ENCODE results near the gene NEU1.
"Not testable (repeated sequence)": the region's sequence is repeated elsewhere in the genome, so short reads cannot be mapped to it uniquely, and the experiment has no call there.

NEU1 gene

DNA sequence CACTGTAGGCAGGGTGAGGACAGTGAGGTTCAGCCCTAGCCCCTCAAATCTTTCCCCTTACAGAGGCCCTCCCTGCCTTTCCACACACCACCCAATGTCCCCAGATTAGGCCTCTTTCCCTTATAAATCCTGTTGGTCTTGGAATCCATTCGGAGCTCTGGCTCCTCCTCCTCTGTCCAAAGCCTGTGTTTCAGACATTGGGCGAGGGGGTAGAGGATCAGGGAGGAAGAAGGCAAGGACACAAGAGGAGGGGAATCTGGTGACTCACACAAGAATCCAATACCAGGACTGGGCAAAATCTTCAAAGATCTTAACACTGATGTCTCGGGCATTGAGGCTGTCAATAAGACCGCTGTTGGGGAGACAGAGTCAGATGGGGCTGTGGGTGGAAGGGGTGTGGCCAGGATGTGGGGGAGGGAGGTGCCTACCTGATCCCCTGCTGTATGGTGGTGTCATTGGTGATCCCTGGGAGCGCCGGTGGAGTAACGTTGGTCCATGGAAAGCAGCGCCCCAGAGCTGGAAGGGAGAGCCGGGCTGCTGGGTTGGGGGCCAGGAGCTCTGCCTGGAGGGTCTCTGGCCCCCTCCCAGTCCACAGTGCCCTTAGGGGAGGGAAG is 8.5 kb upstream of the NEU1 start:
- no peak for DNase-seq

DNA sequence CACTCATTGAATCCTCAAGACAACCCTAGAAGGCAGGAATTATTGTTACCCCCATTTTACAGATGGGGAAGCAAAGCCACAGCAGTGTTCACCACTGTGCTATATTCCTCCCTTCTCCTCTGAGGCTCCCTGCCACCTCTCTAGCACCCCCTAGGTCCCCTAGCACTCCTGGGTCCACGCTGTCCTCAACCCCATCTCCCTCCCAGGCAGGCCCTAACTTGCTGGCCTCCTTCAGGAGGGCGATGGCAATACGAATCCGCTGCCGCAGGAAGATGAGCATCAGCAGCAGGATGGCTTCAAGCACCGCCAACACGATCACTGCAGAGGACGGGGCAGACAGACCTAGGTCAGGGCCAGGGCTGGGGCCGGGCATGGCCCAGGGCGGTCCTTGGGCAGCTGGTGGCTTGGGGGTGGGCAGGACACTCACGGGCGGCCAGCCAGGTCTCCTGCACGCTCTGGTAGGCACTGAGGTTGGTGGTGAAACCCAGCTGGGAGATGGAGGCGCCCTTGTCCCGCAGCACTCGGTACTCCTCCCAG is 7.8 kb upstream of the NEU1 start:
- DNase-seq: no peak

DNA sequence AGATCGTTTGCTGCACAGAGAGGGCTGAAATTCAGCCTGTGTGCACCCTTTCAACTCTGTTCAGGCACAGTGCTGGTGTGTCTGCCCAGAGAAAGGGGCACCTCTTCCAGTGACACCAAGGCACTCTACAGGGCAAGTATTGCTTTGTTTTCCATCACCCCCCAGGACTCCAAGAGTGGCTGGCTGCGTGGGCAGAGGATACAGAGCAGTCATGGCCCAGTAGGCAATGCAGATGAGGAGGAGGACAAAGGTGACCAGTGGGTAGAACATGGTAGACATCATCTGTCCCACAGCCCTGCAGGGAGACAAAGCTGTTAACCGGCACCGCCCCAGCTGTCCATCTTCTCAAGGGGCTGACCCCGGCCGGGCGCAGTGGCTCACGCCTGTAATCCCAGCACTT is 6.7 kb upstream of the NEU1 start:
- no peak for DNase-seq

DNA sequence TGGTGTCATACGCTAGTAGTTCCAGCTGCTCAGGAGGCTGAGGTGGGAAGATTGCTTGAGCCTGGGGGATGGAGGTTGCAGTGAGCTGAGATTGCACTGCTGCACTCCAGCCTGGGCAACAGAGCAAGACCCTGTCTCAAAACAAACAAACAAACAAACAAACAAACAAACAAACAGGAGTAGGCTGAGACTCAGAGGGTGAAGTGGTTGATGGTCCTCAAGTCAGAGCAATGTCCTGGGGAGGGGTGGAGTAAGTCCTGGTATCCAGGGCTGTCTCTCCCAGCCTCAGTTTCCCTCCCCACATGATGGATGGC is 6.0 kb upstream of the NEU1 start:
- DNase-seq: not testable (repeated sequence)

DNA sequence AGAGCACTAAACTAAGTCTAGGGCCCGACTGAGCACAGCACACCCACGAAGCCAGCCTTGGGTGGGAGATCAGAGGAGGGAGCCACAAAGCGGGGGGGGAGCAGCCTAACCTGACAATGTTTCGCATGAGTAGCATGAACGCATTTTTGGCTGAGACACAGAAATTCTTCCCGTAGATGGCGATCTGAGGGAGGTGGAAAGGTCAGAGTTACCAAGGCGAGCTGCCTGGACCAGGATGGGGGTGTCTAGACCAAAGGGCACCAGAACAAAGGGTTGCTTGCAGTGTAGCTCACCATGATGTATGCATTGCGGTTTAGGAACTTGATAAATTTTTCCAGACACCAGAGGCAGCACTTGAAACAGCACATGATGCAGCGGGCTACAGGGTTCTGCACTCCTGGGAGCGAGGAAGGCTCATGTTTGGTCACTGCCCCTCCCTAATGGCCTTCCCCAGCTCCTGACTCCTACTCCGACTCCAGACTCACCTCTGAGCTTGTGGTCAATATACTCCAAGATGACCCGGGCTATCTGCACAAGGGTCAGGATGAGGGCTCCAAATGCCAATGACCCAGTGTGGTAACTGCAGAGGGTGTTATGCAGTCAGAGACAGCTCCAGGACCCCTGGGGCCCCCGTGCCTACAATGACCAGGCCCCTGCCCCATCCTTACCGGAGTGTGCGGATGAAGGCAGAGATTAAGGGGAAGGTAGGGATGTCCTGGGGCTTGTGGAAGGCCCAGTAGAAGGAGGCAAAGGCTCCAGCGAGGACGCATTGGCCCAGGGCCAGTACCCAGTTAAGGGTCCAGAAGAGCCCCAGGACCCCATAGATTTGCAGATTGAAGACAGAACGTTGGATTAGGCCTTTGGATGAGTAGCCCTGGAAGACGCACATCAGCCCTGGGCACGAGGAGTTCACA is 2.8 kb upstream of the NEU1 start:
- DNase-seq: no peak

DNA sequence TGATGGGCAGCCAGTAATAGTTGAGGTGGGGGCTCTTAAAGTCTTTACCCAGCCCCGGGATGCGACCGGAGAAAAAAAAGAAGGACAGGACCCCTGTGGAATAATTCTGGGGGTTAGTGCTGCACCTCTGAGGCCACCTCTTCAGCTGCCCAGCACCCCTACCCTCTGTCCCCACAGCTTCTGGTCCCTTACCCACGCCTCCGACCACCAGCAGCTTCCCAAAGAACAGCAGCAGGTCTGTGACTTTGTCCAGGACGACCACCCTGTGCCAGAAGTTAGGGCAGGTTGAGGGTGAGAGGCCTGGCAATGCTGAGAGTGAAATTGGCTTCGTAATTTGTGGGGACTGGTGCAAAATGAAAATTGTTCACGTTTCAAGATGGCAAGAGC is 2.2 kb upstream of the NEU1 start:
- DNase-seq: no peak

DNA sequence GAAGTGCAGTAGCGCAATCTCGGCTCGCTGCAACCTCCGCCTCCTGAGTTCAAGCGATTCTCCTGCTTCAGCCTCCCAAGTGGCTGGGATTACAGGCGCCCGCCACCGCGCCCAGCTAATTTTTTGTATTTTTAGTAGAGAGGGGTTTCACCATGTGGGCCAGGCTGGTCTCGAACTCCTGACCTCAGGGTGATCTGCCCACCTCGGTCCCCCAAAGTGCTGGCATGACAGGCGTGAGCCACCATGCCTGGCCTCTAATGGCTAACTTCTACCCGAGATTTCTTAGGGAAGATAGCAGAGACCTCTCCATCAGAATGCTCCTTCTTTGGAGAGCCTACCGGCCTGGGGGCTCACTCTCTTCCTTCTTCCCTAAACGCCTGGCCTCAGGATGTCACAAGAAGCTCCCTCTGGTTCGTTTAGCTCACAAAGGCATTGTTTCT is 1.5 kb upstream of the NEU1 start:
- DNase-seq: not testable (repeated sequence)

DNA sequence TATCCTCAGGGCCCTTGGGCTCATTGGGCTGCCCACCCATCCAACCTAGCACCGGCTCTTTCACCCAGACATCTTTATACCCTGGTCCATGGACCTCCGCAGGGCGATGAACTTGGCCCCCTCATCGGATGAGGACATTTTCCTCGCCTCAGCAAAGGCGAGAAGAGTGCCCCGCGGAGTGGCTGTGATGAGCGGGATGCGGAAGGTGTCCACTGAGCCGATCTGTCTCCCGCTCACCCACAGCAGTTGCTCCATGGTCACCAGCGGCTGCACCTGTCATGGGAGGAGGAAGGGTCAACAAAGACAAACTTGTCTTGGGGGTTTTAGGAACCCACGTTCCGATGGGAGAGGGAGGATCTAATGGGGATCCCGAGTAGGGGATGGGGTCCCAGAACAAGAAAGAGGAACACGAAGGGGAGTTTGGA is 690 bp downstream of the NEU1 start:
- no peak for DNase-seq

DNA sequence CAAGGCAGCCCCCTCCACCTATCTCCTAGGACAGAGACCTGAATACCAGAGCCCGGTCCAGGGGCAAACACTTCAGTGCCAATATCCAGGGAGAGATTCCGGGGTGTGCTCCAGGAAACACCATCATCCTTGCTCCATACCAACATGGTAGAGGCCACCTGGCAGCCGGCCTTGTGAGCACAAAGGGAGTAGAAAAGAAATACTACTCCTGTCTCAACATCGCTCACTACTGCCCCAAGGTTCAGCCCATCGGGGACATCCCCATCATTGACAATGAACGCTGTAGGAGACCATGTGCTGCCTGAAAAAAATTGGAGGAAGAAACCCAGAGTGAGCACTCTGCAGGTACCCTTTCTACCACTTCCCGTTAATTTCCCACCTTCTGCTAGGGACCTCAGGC is 1.5 kb downstream of the NEU1 start:
- no peak for DNase-seq

DNA sequence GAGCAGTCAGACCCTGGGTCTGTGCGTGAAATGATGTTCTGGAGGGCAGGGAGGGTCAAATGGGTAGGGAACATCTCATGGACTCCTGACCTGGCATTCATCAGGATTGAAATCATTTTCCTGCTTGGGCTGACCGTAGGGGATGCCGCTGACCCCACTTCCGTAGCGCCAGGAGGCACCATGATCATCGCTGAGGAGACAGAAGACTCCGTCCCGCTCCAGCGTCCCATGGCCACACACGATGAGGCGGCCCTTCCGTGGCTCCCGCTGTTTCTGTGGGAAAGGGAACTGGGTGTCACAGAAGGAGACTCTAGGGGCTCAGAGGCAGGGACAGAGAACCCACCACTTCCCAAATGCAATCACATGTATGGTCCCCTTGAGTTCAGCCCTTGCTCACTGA is 2.3 kb downstream of the NEU1 start:
- no peak for DNase-seq

DNA sequence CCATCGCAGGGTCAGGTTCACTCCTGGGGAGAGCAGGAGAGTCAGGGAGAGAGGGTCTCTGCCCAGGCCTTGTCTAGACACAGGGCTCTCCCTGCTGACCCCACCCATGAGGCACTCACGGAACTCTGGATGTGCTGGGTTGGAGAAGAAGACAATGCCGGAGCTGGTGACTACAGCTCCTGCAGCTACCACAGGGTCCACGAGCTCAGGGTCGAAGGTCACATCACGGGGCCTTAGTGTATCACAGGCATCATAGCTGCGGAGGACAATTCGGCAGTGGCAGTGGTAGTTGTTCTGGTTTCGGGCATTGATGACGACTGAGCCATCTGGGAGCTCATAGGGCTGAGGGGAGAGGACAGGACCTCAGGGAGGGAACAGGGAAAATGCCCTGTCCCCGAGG is 2.7 kb downstream of the NEU1 start:
- no peak for DNase-seq

DNA sequence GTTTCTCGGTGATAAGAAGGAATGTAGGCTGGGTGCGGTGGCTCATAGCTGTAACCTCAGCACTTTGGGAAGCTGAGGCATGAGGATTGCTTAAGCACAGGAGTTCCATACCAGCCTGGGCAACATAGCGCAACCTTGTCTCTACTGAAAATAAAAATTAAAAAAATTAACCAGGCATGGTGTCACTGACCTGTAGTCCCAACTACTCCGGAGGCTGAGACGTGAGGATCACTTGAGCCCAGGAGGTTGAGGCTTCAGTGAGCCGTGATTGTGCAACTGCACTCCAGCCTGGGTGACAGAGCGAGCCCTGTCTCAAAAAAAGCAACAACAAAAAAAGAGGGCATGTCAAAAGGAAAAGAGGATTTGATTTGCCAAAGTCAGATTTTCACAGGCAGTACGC is 3.9 kb downstream of the NEU1 start:
- no peak for DNase-seq

DNA sequence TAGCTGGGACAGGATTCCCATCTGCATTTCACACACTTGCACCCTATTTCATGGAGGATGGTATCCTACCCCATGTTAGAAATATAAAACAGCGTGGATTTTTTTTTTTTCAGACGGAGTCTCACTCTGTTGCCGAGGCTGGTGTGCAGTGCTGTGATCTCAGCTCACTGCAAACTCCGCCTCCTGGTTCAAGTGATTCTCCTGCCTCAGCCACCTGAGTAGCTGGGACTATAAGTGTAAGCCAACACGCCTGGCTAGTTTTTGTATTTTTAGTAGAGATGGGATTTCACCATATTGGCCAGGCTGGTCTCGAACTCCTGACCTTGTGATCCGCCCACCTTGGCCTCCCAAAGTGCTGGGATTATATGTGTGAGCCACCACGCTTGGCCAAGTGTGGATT is 4.8 kb downstream of the NEU1 start:
- not testable (repeated sequence) for DNase-seq

DNA sequence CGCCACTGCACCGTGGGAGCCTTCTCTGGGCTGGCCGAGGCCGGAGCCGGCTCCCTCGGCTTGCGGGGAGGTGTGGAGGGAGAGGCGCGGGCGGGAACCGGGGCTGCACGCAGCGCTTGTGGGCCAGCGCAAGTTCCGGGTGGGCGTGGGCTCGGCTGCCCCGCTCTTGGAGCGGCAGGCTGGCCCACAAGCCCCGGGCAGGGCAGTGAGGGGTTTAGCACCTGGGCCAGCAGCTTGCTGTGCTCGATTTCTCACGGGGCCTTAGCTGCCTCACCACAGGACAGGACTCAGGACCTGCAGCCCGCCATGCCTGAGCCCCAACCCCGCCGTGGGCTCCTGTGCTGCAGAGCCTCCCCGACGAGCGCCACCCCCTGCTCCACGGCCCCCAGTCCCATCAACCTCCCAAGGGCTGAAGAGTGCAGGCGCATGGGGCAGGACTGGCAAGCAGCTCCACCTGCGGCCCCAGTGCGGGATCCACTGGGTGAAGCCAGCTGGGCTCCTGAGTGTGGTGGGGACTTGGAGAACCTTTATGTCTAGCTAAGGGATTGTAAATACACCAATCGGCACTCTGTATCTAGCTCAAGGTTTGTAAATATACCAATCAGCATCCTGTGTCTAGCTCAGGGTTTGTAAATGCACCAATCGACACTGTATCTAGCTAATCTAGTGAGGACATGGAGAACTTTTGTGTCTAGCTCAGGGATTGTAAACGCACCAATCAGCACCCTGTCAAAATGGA is 10.5 kb downstream of the NEU1 start:
- not testable (repeated sequence) for DNase-seq

DNA sequence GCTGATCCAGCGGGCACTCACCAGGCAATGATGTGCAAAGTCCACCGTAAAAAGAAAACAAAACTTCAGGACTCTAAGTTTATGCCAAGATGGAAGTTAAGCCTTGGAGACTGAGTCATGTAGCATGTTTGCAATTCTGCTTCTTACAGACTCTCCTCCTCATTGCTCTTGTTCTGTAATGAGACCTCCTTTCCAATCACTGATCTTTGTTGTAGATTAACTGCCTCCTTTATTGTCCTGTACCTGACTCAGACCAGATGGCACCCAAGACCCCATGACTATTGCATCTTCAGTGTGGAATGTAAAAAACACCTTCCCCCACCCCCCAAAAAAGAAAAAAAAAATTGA is 11.2 kb downstream of the NEU1 start:
- DNase-seq: no peak

DNA sequence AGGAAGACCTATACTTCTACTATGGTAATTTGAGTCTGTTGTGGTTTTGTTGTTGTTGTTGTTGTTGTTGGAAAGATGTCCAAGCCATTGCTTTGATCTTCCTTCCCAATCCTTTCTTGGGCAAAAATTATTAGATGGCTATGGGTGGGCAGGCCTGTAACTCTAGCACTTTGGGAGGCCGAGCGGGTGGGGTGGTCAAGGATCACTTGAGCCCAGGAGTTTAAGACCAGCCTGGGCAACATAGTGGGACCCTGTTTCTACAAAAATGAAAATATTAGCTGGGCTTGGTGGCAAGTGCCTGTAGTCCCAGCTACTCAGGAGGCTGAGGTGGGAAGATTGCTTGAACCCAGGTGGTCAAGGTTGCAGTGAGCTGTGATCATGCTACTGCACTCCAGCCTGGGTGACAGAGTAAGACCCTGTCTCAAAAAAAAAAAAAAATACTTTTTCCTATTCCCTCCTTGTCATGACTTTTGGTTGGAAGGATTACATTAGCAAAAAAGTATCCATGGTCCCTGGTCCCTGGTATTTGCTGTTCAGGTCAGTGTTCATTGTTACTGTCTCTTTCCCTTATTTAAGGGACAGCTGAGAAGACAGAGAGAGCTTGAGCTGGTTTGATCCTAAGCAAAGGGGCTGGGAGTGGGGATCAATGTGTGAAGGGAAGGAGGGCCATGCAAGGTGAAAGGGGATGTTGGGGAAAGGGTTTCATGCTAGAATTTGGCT is 11.7 kb downstream of the NEU1 start:
- no peak for DNase-seq

DNA sequence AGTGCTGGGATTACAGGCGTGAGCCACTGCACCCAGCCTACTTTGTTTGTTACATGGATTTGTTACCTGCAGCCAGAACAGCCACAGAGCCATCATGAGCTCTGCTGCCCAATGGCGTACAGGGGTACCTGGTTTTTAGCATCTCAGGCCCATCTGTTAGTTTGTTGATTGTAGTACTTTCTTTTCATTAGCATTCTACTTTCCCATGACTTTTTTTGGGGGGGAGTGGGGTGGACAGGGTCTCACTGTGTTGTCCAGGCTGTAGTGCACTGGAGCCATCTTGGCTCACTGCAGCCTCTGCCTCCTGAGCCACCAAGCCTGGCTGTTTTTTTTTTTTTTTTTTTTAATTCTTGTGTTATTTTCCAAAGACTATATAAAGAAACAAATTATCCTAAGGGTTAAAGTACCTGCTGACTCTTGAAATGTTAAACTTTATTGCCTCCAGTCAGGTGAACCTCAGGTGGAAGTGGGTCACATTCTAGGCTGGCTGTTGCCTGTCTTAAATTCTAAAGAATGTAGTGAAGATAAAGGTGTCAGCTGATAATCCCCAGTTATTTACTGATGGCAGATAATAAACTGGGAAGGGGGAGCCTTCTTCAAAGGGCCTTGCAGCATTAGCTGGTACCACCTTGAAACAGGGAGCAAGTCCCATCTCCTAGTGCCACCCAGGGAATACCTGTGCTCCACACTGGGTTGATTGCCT is 15.2 kb downstream of the NEU1 start:
- DNase-seq: no peak

DNA sequence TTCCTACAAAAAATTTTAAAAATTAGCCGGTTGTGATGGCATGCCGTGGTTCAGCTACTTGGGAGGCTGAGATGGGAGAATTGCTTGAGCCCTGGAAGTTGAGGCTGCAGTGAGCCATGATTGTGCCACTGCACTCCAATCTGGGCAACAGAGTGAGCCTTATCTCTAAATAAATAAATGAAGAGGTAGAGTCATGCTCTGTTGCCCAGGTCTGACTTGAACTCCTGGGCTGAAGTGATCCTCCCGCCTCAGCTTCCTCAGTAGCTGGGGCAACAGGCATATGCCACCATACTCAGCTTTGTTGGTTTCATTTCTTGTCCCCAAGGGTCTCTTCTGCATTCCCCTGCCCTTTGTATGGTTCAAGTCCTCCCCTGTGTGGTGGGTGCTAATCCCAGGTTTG is 18.1 kb downstream of the NEU1 start:
- DNase-seq: no peak

DNA sequence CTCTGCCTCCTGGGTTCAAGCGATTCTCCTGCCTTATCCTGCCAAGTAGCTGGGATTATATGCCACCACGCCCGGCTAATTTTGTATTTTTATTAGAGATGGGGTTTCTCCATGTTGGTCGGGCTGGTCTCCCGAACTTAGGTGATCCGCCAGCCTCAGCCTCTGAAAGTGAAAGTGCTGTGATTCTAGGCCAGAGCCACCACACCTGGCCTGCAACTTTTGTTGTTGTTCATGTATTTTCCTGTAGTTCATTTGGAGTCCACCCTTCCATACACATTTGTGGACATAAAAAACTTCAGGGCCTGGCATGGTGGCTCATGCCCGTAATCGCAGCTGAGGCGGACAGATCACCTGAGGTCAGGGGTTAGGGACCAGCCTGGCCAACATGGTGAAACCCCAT is 20.6 kb downstream of the NEU1 start:
- DNase-seq: no peak

DNA sequence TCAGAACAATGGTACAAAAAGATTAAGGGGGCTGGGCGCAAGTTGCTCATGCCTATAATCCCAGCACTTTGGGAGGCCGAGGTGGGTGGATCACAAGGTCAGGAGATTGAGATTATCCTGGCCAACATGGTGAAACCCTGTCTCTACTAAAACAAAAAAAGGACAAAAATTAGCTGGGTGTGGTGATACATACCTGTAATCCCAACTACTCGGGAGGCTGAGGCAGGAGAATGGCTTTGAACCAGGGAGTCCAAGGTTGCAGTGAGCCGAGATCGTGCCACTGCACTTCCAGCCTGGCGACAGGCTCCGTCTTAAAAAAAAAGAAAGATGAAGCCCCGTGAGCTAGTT is 22.9 kb downstream of the NEU1 start:
- not testable (repeated sequence) for DNase-seq

DNA sequence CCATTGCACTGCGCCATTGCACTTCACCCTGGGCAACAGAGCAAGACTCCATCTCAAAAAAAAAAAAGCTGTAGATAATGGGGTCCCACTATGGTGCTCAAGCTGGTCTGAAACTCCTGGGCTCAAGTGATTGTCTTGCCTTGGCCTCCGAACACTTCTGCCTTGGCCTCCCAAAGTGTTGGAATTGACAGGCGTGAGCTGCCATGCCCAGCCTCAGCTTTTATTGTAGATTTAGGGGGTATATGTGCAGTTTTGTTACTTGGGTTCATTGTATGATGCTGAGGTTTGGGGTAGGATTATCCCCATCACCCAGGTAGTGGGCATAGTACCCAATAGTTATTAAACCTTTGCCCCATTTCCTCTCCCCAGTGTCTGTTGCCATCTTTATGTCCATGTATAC is 23.7 kb downstream of the NEU1 start:
- no peak for DNase-seq

DNA sequence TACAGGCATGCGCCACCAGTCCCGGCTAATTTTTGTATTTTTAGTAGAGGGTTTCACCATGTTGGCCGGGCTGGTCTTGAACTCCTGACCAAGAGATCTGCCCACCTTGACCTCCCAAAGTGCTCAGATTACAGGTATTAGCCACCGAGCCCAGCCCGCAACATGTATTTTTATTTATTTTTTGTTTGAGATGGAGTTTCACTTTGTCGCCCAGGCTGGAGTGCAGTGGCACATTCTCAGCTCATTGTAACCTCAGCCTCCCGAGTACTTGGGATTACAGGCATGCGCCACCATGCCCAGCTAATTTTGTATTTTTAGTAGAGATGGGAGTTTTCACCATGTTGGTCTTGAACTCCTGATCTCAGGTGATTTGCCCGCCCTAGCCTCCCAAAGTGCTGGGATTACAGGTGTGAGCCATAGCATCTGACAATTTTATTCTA is 24.5 kb downstream of the NEU1 start:
- DNase-seq: not testable (repeated sequence)

Measured in CD4-positive, alpha-beta T cell treated with Interleukin-17A for 4 hours (primary cell).